Karpas-422 (cell line): ENCODE measurements around the gene NYAP2. TPM values are rescaled to one million over a fixed set of nuclear protein-coding genes. Genes with fewer than 3 reads are reported as not detected.
A peak's percentile ranks its signal among the peaks of the same experiment; 100 is the strongest.

Source experiments
- DNase-seq: peaks from one replicate; pipeline ENCODE4 v3.0.0-alpha.2; 2015
- H2AFZ ChIP-seq: fragments of 200-600 bp; sonication (generic); 2 replicates; pipeline ENCODE4 v1.6.1; 2014; ENCODE audit warnings: antibody characterized with exemption, low read length, mixed read lengths
- H3K27ac ChIP-seq: fragments of 200-600 bp; sonication (generic); 2 replicates; pipeline ENCODE4 v1.5.1; 2014; ENCODE audit warnings: mild to moderate bottlenecking, low read length, moderate library complexity
- H3K27me3 ChIP-seq: fragments of 200-600 bp; sonication (generic); 2 replicates; pipeline ENCODE4 v1.6.1; 2014; ENCODE audit warnings: low read length, mixed read lengths
- H3K36me3 ChIP-seq: fragments of 200-600 bp; sonication (generic); 2 replicates; pipeline ENCODE4 v1.6.1; 2014; ENCODE audit warnings: low read length, mixed read lengths; ENCODE audit not compliant: insufficient read depth
- H3K4me1 ChIP-seq: fragments of 200-600 bp; sonication (generic); 2 replicates; pipeline ENCODE4 v1.6.1; 2014; ENCODE audit warnings: mild to moderate bottlenecking, low read length, mixed read lengths
- H3K4me2 ChIP-seq: fragments of 200-600 bp; sonication (generic); 2 replicates; pipeline ENCODE4 v1.6.1; 2014; ENCODE audit warnings: low read length, low read depth, mild to moderate bottlenecking; ENCODE audit not compliant: poor library complexity, severe bottlenecking
- H3K4me3 ChIP-seq: fragments of 200-600 bp; sonication (generic); 2 replicates; pipeline ENCODE4 v1.5.1; 2014; ENCODE audit warnings: mild to moderate bottlenecking, antibody characterized with exemption, low read length, mixed read lengths
- H3K79me2 ChIP-seq: fragments of 200-600 bp; sonication (generic); 2 replicates; pipeline ENCODE4 v1.6.1; 2014; ENCODE audit warnings: mild to moderate bottlenecking, low read length, mixed read lengths
- H3K9ac ChIP-seq: fragments of 200-600 bp; sonication (generic); 2 replicates; pipeline ENCODE4 v1.6.0; 2014; ENCODE audit warnings: low read length
- H3K9me2 ChIP-seq: fragments of 200-600 bp; sonication (generic), shearing (Covaris generic); replicated peaks from 2 replicates; pipeline ENCODE4 v1.6.0; 2014; ENCODE audit warnings: mild to moderate bottlenecking, low read length, moderate library complexity; ENCODE audit not compliant: insufficient read depth
- H3K9me3 ChIP-seq: fragments of 300-700, 200-600 bp; sonication (generic); 2 replicates; pipeline ENCODE4 v1.6.1; 2014; ENCODE audit warnings: low read length, mixed read lengths
- H4K20me1 ChIP-seq: fragments of 200-600 bp; sonication (generic); 2 replicates; pipeline ENCODE4 v1.6.1; 2014; ENCODE audit warnings: mild to moderate bottlenecking, antibody characterized with exemption, low read length, low read depth; ENCODE audit not compliant: insufficient read depth
- total RNA-seq: library from RNA; depleted of rRNA; stranded (reverse); fragments of >200 nt; shearing (Covaris generic); gene quantifications from 2 replicates; pipeline ENCODE4 v1.2.3, GENCODE V29; 2014; ENCODE audit warnings: low replicate concordance

Gene NYAP2
- total RNA-seq, 1 experiment from 2014 or later = not detected

- no peaks in the 10 kb centered on the region for H3K36me3 ChIP-seq
- no peaks in the 10 kb centered on the region for H3K9me3 ChIP-seq
- H3K9me2 ChIP-seq = no peaks in the 10 kb centered on the region
- H3K4me2 ChIP-seq = no peak overlapping the region
- H3K9ac ChIP-seq = no peak overlapping the region
- no peaks in the 10 kb centered on the region for H3K27me3 ChIP-seq
- 0 out of 2 replicates have a peak overlapping the region, but pooled peaks have one; percentile 30 for H2AFZ ChIP-seq
- H3K27ac ChIP-seq = no peak overlapping the region
- no peaks in the 10 kb centered on the region for H4K20me1 ChIP-seq
- no peaks in the 10 kb centered on the region for H3K4me1 ChIP-seq
- no peak overlapping the region for H3K4me3 ChIP-seq
- H3K79me2 ChIP-seq = no peaks in the 10 kb centered on the region
- DNase-seq = no peak
Observed at GRCh38 chr2:225512876-225513540, 113.5 kb downstream of the NYAP2 start.

GRCh38 chr2:225515033-225515432 lies 115.5 kb downstream of the NYAP2 start:
- Histone ChIP-seq H4K20me1 (no peaks in the 10 kb centered on the region), H3K4me1 (no peaks in the 10 kb centered on the region), H3K36me3 (no peaks in the 10 kb centered on the region), H3K27me3 (no peaks in the 10 kb centered on the region), H2AFZ (no peak overlapping the region), H3K4me2 (no peak overlapping the region), H3K9me2 (no peaks in the 10 kb centered on the region), H3K4me3 (no peak overlapping the region), H3K79me2 (no peaks in the 10 kb centered on the region), H3K9ac (no peak overlapping the region), H3K27ac (no peak overlapping the region), H3K9me3 (no peaks in the 10 kb centered on the region)
- no peak for DNase-seq

DNA sequence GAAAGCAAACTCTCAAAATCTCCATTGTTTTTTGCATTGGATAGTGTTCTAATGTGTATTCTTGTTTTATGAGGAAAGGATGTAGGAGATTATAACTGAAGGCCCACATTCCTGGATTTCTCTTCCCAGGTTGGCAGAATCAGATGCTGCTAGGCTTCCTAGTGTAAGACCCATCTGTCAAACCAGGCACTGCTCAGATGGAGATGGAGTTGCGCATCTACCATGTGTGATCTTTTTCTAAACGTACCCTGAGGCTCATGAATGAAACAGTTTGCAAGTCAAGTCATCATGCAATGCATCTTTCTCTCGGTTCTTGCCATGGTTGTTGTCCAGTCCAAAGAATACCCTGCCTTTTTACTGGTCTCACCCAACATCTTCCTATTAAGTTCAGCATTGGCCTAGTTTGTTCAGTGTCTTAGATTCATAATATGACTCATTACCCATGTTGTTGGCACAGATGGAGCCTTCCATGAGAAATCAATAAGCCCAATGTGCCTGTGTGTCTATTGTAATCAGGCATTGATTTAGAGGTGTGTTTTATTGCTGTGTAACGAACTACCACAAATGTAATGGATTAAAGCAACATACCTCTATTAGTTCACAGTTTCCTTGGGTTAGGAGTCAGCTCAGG lies 127.4 kb downstream of the NYAP2 start:
- no peak overlapping the region for H3K4me2 ChIP-seq
- no peak for DNase-seq
- H3K27ac ChIP-seq = no peak overlapping the region
- H3K9ac ChIP-seq = no peak overlapping the region
- H3K36me3 ChIP-seq = no peaks in the 10 kb centered on the region
- no peaks in the 10 kb centered on the region for H3K9me2 ChIP-seq
- no peaks in the 10 kb centered on the region for H4K20me1 ChIP-seq
- no peaks in the 10 kb centered on the region for H3K79me2 ChIP-seq
- H3K4me3 ChIP-seq = no peak overlapping the region
- H3K4me1 ChIP-seq = no peaks in the 10 kb centered on the region
- no peaks in the 10 kb centered on the region for H3K9me3 ChIP-seq
- no peak overlapping the region for H2AFZ ChIP-seq
- no peaks in the 10 kb centered on the region for H3K27me3 ChIP-seq

GRCh38 chr2:225531559-225531958 lies 132.0 kb downstream of the NYAP2 start:
- DNase-seq = no peak
- no peaks in the 10 kb centered on the region for H4K20me1 ChIP-seq
- H3K79me2 ChIP-seq = no peaks in the 10 kb centered on the region
- H3K27me3 ChIP-seq = no peaks in the 10 kb centered on the region
- no peak overlapping the region for H2AFZ ChIP-seq
- no peak overlapping the region for H3K4me2 ChIP-seq
- no peaks in the 10 kb centered on the region for H3K9me2 ChIP-seq
- H3K4me3 ChIP-seq = no peak overlapping the region
- H3K4me1 ChIP-seq = no peaks in the 10 kb centered on the region
- no peak overlapping the region for H3K9ac ChIP-seq
- H3K9me3 ChIP-seq = no peaks in the 10 kb centered on the region
- no peaks in the 10 kb centered on the region for H3K36me3 ChIP-seq
- no peak overlapping the region for H3K27ac ChIP-seq

GRCh38 chr2:225532096-225532495 lies 132.6 kb downstream of the NYAP2 start:
- Histone ChIP-seq H3K27me3 (no peaks in the 10 kb centered on the region), H3K4me3 (no peak overlapping the region), H3K9me3 (no peaks in the 10 kb centered on the region), H3K9me2 (no peaks in the 10 kb centered on the region), H3K27ac (no peak overlapping the region), H3K36me3 (no peaks in the 10 kb centered on the region), H3K4me2 (no peak overlapping the region), H4K20me1 (no peaks in the 10 kb centered on the region), H3K79me2 (no peaks in the 10 kb centered on the region), H2AFZ (no peak overlapping the region), H3K9ac (no peak overlapping the region), H3K4me1 (no peaks in the 10 kb centered on the region)
- DNase-seq = no peak

DNA sequence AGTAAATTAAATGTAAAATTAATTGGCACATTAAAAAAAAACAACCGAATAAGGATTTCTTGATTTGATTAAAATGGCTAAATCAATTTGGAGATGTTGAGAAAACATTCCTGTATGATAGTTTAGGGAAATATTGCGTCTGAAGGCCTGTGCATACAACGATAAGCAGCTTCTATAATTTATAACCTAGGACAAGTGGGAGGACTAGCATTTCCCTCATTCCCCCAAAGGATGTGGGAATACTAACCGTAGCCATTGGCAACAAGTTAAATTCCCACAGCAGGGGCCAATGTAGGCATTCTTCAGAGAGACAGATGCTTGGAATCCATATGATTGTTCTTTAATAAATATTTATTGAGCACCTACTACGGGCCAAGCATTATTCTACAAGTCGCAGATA lies 134.5 kb downstream of the NYAP2 start:
- Histone ChIP-seq H3K9ac (no peak overlapping the region), H3K36me3 (no peaks in the 10 kb centered on the region), H2AFZ (no peak overlapping the region), H3K4me1 (no peaks in the 10 kb centered on the region), H3K9me3 (no peaks in the 10 kb centered on the region), H3K79me2 (no peaks in the 10 kb centered on the region), H4K20me1 (no peaks in the 10 kb centered on the region), H3K9me2 (no peaks in the 10 kb centered on the region), H3K4me3 (no peak overlapping the region), H3K27ac (no peak overlapping the region), H3K4me2 (no peak overlapping the region), H3K27me3 (no peaks in the 10 kb centered on the region)
- no peak for DNase-seq

DNA sequence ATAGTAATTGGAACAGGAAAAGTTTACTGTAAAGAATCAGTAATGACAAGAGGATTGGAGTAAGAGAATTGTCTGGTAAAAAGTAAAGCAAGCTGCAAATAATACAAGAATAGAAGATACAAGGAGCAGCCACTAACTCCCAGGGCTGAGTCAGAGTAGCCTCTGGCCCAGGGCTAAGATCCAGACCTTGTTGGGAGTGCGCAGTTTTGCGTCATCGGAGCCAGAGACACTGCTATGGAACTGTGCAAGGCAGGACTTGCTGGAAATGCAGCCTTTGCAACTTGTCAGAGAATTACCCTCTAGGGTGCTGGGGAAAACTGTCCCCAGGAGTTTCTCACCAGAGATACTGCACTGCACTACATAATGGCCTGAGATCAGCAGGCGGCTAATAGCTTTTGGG lies 135.2 kb downstream of the NYAP2 start:
- Histone ChIP-seq H3K4me2 (no peak overlapping the region), H4K20me1 (no peaks in the 10 kb centered on the region), H2AFZ (no peak overlapping the region), H3K4me3 (no peak overlapping the region), H3K9me2 (no peaks in the 10 kb centered on the region), H3K27me3 (no peaks in the 10 kb centered on the region), H3K36me3 (no peaks in the 10 kb centered on the region), H3K4me1 (no peaks in the 10 kb centered on the region), H3K9ac (no peak overlapping the region), H3K27ac (no peak overlapping the region), H3K9me3 (no peaks in the 10 kb centered on the region), H3K79me2 (no peaks in the 10 kb centered on the region)
- DNase-seq = no peak

GRCh38 chr2:225536036-225536435 lies 136.5 kb downstream of the NYAP2 start:
- H3K4me2 ChIP-seq = no peak overlapping the region
- H2AFZ ChIP-seq = no peak overlapping the region
- H3K9me2 ChIP-seq = no peaks in the 10 kb centered on the region
- no peak overlapping the region for H3K4me3 ChIP-seq
- H3K27ac ChIP-seq = no peak overlapping the region
- no peaks in the 10 kb centered on the region for H3K4me1 ChIP-seq
- H3K36me3 ChIP-seq = no peaks in the 10 kb centered on the region
- no peaks in the 10 kb centered on the region for H3K9me3 ChIP-seq
- no peaks in the 10 kb centered on the region for H4K20me1 ChIP-seq
- no peak overlapping the region for H3K9ac ChIP-seq
- no peaks in the 10 kb centered on the region for H3K27me3 ChIP-seq
- DNase-seq = no peak
- H3K79me2 ChIP-seq = no peaks in the 10 kb centered on the region
